ENCODE data around the gene NAV2. TPM values are rescaled to one million over a fixed set of nuclear protein-coding genes. Genes with fewer than 3 reads are reported as not detected.

NAV2 gene
- total RNA-seq, 2 experiments from 2014 or later, result 2.9 to 4.1 TPM

- Mint-ChIP-seq H3K36me3 (no peaks in the 10 kb centered on the region), H3K9me3 (no peaks in the 10 kb centered on the region), H3K4me3 (no peak overlapping the region), H3K27ac (no peak overlapping the region), H3K4me1 (no peaks in the 10 kb centered on the region), H3K27me3 (peaks cover 2% of the 10 kb centered on the region)
- POLR2A ChIA-PET, result no interaction called here
- ATAC-seq (ENCODE audit: low read depth), result no peak
- no peak for DNase-seq
Observed at GRCh38 chr11:19867064-19867463, 154.4 kb downstream of the NAV2 start.

GRCh38 chr11:19868281-19868821 is 155.7 kb downstream of the NAV2 start:
- H3K9me3 Mint-ChIP-seq, result no peaks in the 10 kb centered on the region
- H3K27ac Mint-ChIP-seq, result no peak overlapping the region
- DNase-seq (no peak), ATAC-seq (ENCODE audit: low read depth) (no peak)
- no peaks in the 10 kb centered on the region for H3K4me1 Mint-ChIP-seq
- H3K4me3 Mint-ChIP-seq, result no peak overlapping the region
- POLR2A ChIA-PET, result no interaction called here
- peaks cover 2% of the 10 kb centered on the region for H3K27me3 Mint-ChIP-seq
- H3K36me3 Mint-ChIP-seq, result no peaks in the 10 kb centered on the region

GRCh38 chr11:19868871-19869270 is 156.2 kb downstream of the NAV2 start:
- H3K27me3 Mint-ChIP-seq, result peaks cover 2% of the 10 kb centered on the region
- DNase-seq, result no peak
- no peaks in the 10 kb centered on the region for H3K36me3 Mint-ChIP-seq
- POLR2A ChIA-PET, result no interaction called here
- H3K4me1 Mint-ChIP-seq, result no peaks in the 10 kb centered on the region
- ATAC-seq (ENCODE audit: low read depth), result no peak
- no peak overlapping the region for H3K4me3 Mint-ChIP-seq
- no peaks in the 10 kb centered on the region for H3K9me3 Mint-ChIP-seq
- no peak overlapping the region for H3K27ac Mint-ChIP-seq

- POLR2A ChIA-PET, result no interaction called here
- Mint-ChIP-seq H3K4me3 (no peak overlapping the region), H3K27me3 (peaks cover 2% of the 10 kb centered on the region), H3K27ac (no peak overlapping the region), H3K9me3 (no peaks in the 10 kb centered on the region), H3K36me3 (no peaks in the 10 kb centered on the region), H3K4me1 (no peaks in the 10 kb centered on the region)
- DNase-seq (no peak), ATAC-seq (ENCODE audit: low read depth) (no peak)
Observed at GRCh38 chr11:19869466-19869865, 156.8 kb downstream of the NAV2 start.

- H3K9me3 Mint-ChIP-seq, result no peaks in the 10 kb centered on the region
- H3K4me1 Mint-ChIP-seq, result no peaks in the 10 kb centered on the region
- H3K27ac Mint-ChIP-seq, result no peak overlapping the region
Observed at GRCh38 chr11:19869946-19870589, 157.4 kb downstream of the NAV2 start.

GRCh38 chr11:19871531-19871930 is 158.9 kb downstream of the NAV2 start:
- no peaks in the 10 kb centered on the region for H3K27me3 Mint-ChIP-seq
- H3K4me1 Mint-ChIP-seq, result no peaks in the 10 kb centered on the region
- no peaks in the 10 kb centered on the region for H3K36me3 Mint-ChIP-seq
- no peak for ATAC-seq (ENCODE audit: low read depth)
- H3K27ac Mint-ChIP-seq, result no peak overlapping the region
- DNase-seq, result no peak
- POLR2A ChIA-PET, result no interaction called here
- no peak overlapping the region for H3K4me3 Mint-ChIP-seq
- H3K9me3 Mint-ChIP-seq, result no peaks in the 10 kb centered on the region

More at GRCh38 chr11:19869946-19870589, 157.4 kb downstream of the NAV2 start:
- DNase-seq, result no peak
- H3K4me3 Mint-ChIP-seq, result no peak overlapping the region
- POLR2A ChIA-PET, result no interaction called here
- H3K36me3 Mint-ChIP-seq, result no peaks in the 10 kb centered on the region
- no peaks in the 10 kb centered on the region for H3K27me3 Mint-ChIP-seq
- no peak for ATAC-seq (ENCODE audit: low read depth)

GRCh38 chr11:19872512-19873145 is 160.0 kb downstream of the NAV2 start:
- POLR2A ChIA-PET, result no interaction called here
- H3K9me3 Mint-ChIP-seq, result no peaks in the 10 kb centered on the region
- no peaks in the 10 kb centered on the region for H3K27me3 Mint-ChIP-seq
- H3K4me3 Mint-ChIP-seq, result no peak overlapping the region
- ATAC-seq (ENCODE audit: low read depth), result no peak
- H3K4me1 Mint-ChIP-seq, result no peaks in the 10 kb centered on the region
- DNase-seq, result no peak
- H3K36me3 Mint-ChIP-seq, result no peaks in the 10 kb centered on the region
- H3K27ac Mint-ChIP-seq, result no peak overlapping the region

GRCh38 chr11:19873730-19874129 is 161.1 kb downstream of the NAV2 start:
- no peaks in the 10 kb centered on the region for H3K27me3 Mint-ChIP-seq
- H3K27ac Mint-ChIP-seq, result no peak overlapping the region
- ATAC-seq (ENCODE audit: low read depth) (no peak), DNase-seq (no peak)
- POLR2A ChIA-PET, result no interaction called here
- no peaks in the 10 kb centered on the region for H3K9me3 Mint-ChIP-seq
- no peaks in the 10 kb centered on the region for H3K36me3 Mint-ChIP-seq
- no peak overlapping the region for H3K4me3 Mint-ChIP-seq
- H3K4me1 Mint-ChIP-seq, result no peaks in the 10 kb centered on the region

GRCh38 chr11:19874266-19874665 is 161.6 kb downstream of the NAV2 start:
- Mint-ChIP-seq H3K27ac (no peak overlapping the region), H3K4me3 (no peak overlapping the region), H3K27me3 (no peaks in the 10 kb centered on the region), H3K36me3 (no peaks in the 10 kb centered on the region), H3K4me1 (no peaks in the 10 kb centered on the region), H3K9me3 (no peaks in the 10 kb centered on the region)
- no peak for ATAC-seq (ENCODE audit: low read depth)
- DNase-seq, result no peak
- POLR2A ChIA-PET, result no interaction called here

- H3K27ac Mint-ChIP-seq, result no peak overlapping the region
- no peaks in the 10 kb centered on the region for H3K27me3 Mint-ChIP-seq
- no peaks in the 10 kb centered on the region for H3K4me1 Mint-ChIP-seq
Observed at GRCh38 chr11:19876750-19877149, 164.1 kb downstream of the NAV2 start.

GRCh38 chr11:19878520-19878919 is 165.9 kb downstream of the NAV2 start:
- no peaks in the 10 kb centered on the region for H3K4me1 Mint-ChIP-seq
- H3K27me3 Mint-ChIP-seq, result no peaks in the 10 kb centered on the region
- no peak overlapping the region for H3K4me3 Mint-ChIP-seq
- ATAC-seq (ENCODE audit: low read depth), result no peak
- H3K27ac Mint-ChIP-seq, result no peak overlapping the region
- H3K36me3 Mint-ChIP-seq, result no peaks in the 10 kb centered on the region
- POLR2A ChIA-PET, result no interaction called here
- no peaks in the 10 kb centered on the region for H3K9me3 Mint-ChIP-seq
- DNase-seq, result no peak

More at GRCh38 chr11:19876750-19877149, 164.1 kb downstream of the NAV2 start:
- H3K9me3 Mint-ChIP-seq, result no peaks in the 10 kb centered on the region
- POLR2A ChIA-PET, result no interaction called here
- H3K4me3 Mint-ChIP-seq, result no peak overlapping the region
- DNase-seq (no peak), ATAC-seq (ENCODE audit: low read depth) (no peak)
- H3K36me3 Mint-ChIP-seq, result no peaks in the 10 kb centered on the region

- ATAC-seq (ENCODE audit: low read depth), result no peak
- Mint-ChIP-seq H3K27me3 (no peaks in the 10 kb centered on the region), H3K4me1 (no peaks in the 10 kb centered on the region), H3K27ac (no peak overlapping the region), H3K36me3 (no peaks in the 10 kb centered on the region), H3K9me3 (no peaks in the 10 kb centered on the region), H3K4me3 (no peak overlapping the region)
- DNase-seq, result no peak
- POLR2A ChIA-PET, result no interaction called here
Observed at GRCh38 chr11:19879307-19880087, 166.9 kb downstream of the NAV2 start.

GRCh38 chr11:19880088-19880345 is 167.4 kb downstream of the NAV2 start:
- Mint-ChIP-seq H3K27ac (no peak overlapping the region), H3K27me3 (no peaks in the 10 kb centered on the region), H3K4me1 (no peaks in the 10 kb centered on the region), H3K36me3 (no peaks in the 10 kb centered on the region), H3K9me3 (no peaks in the 10 kb centered on the region), H3K4me3 (no peak overlapping the region)
- POLR2A ChIA-PET, result no interaction called here
- DNase-seq (no peak), ATAC-seq (ENCODE audit: low read depth) (no peak)

- Mint-ChIP-seq H3K36me3 (no peaks in the 10 kb centered on the region), H3K4me1 (no peaks in the 10 kb centered on the region), H3K9me3 (no peaks in the 10 kb centered on the region), H3K4me3 (no peak overlapping the region), H3K27me3 (peaks cover 1% of the 10 kb centered on the region), H3K27ac (no peak overlapping the region)
- POLR2A ChIA-PET, result no interaction called here
- ATAC-seq (ENCODE audit: low read depth) (no peak), DNase-seq (no peak)
Observed at GRCh38 chr11:19881177-19881576, 168.5 kb downstream of the NAV2 start.
